Neural cell (in vitro differentiated cells): ENCODE data around the gene PPAN.

Experiments used
- EP300 ChIP-seq: fragments of 450-650 bp; conservative IDR thresholded peaks from 2 replicates; pipeline ENCODE4 v1.6.1; 2014; ENCODE audit warnings: antibody characterized with exemption, mild to moderate bottlenecking, moderate library complexity; ENCODE audit not compliant: poor library complexity, severe bottlenecking
- POLR2AphosphoS5 ChIP-seq: IDR thresholded peaks from 2 replicates; pipeline ENCODE4 v1.6.1; 2012
- SMC3 ChIP-seq: fragments of 450-650 bp; conservative IDR thresholded peaks from 2 replicates; pipeline ENCODE4 v1.6.1; 2014; ENCODE audit warnings: antibody characterized with exemption, mild to moderate bottlenecking, moderate library complexity; ENCODE audit not compliant: poor library complexity
- TF ChIP-seq, protein P1 (sequence below): fragments of 450-650 bp; IDR thresholded peaks from 2 replicates; pipeline ENCODE4 v1.5.1; 2014; ENCODE audit warnings: antibody characterized with exemption, mild to moderate bottlenecking, moderate library complexity; ENCODE audit not compliant: poor library complexity, severe bottlenecking

DNA sequence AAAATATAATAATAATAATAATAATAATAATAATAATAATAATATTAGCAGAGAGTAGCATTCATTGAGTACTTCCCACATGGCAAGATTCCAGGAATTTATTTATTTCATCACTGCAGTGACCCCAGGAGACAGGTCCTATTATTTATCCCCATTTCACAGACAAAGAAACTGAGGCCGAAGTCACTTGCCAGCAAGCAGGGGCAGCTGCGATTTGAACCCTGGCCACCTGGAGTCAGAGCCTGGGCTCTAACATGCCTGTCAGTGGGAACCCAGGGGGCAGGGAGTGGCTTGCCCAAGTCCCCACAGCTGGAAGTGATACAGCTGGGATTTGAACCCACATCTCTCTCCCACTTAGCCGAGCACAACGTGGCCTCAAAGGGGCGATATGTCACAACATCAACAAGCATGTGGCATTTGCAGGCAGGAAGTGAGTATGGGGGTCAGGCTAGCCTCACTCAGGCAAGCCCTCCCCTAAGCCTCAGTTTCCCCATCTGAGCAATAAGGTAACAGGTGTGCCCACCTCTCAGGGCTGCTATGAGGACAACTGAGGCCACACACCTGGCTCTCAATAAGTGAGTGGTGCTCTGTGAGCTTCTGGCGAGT is 17.1 kb upstream of the PPAN start:
- TF ChIP-seq, protein P1, sequence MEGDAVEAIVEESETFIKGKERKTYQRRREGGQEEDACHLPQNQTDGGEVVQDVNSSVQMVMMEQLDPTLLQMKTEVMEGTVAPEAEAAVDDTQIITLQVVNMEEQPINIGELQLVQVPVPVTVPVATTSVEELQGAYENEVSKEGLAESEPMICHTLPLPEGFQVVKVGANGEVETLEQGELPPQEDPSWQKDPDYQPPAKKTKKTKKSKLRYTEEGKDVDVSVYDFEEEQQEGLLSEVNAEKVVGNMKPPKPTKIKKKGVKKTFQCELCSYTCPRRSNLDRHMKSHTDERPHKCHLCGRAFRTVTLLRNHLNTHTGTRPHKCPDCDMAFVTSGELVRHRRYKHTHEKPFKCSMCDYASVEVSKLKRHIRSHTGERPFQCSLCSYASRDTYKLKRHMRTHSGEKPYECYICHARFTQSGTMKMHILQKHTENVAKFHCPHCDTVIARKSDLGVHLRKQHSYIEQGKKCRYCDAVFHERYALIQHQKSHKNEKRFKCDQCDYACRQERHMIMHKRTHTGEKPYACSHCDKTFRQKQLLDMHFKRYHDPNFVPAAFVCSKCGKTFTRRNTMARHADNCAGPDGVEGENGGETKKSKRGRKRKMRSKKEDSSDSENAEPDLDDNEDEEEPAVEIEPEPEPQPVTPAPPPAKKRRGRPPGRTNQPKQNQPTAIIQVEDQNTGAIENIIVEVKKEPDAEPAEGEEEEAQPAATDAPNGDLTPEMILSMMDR: no peak
- TF ChIP-seq EP300 (no peak), SMC3 (no peak), POLR2AphosphoS5 (no peak)
